ENCODE data around the gene OBSCN.
"Not testable (repeated sequence)": the region's sequence is repeated elsewhere in the genome, so short reads cannot be mapped to it uniquely, and the experiment has no call there.

- TF ChIP-seq BMI1 (IDR thresholded peaks at IDR 0.05; ENCODE audit: borderline replicate concordance); CTCF (IDR thresholded peaks at IDR 0.05 in 2 of 3, conservative IDR thresholded peaks at IDR 0.05 in 1 of 3; ENCODE audit: control insufficient read depth in 2 of 3, extremely low read depth in 1 of 3, insufficient read depth in 1 of 3, low read depth in 3 of 3, low read length in 3 of 3); POLR2AphosphoS5 (IDR thresholded peaks at IDR 0.05; ENCODE audit: low read length); CBX5 (IDR thresholded peaks at IDR 0.05; ENCODE audit: low read depth); POLR2A (IDR thresholded peaks at IDR 0.05; ENCODE audit: low read depth, low read length); ZNF274 (IDR thresholded peaks at IDR 0.05; ENCODE audit: insufficient read depth, insufficient read length); SUZ12 (IDR thresholded peaks at IDR 0.05; ENCODE audit: unreplicated experiment); SP1 (IDR thresholded peaks at IDR 0.05; ENCODE audit: low read depth, low read length); NFYB (IDR thresholded peaks at IDR 0.05; ENCODE audit: insufficient read depth, low read depth, low read length): not testable (repeated sequence)
Measured at GRCh38 chr1:228173528-228174481, 34.0 kb upstream of the OBSCN start.
